Coronary artery (tissue), 2 donors: ENCODE results near the gene TAF1C.

ENCODE experiments used
- DNase-seq: peaks from one replicate; pipeline ENCODE4 v3.0.0-alpha.2; 2017; ENCODE audit warnings: low spot score
- H3K27ac ChIP-seq, 2 donors: fragments of 200-600 bp; sonication (generic); one replicate each; pipeline ENCODE4 v1.5.1; 2016 to 2019
- H3K4me3 ChIP-seq: fragments of 200-600 bp; sonication (generic); 2 replicates; pipeline ENCODE4 v1.5.1; 2016; ENCODE audit warnings: mild to moderate bottlenecking, moderate library complexity
- TF ChIP-seq, protein P1 (sequence below): fragments of 200-600 bp; sonication (generic); IDR thresholded peaks from one replicate; pipeline ENCODE4 v1.5.1; 2019; ENCODE audit warnings: antibody characterized with exemption

The TAF1C gene

DNA sequence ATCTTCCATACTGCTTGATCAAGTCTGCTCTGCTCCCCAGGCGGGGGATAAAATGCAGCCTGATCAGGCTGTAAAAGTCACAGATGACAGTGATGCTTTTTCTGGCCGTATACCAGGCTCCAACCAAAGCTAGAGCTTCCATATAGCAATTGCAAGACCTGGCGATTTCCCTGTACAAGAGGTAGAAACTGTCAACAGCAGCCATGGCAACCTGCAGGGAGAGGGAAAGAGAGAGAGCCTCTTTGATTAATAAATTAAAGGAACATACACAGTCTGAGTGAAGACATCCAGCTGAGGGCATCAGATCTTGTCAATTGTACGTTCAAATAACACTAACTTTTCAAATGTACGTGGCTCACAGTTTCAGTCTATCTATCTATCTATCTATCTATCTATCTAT, 55.7 kb downstream of the TAF1C start:
- TF ChIP-seq, protein P1, sequence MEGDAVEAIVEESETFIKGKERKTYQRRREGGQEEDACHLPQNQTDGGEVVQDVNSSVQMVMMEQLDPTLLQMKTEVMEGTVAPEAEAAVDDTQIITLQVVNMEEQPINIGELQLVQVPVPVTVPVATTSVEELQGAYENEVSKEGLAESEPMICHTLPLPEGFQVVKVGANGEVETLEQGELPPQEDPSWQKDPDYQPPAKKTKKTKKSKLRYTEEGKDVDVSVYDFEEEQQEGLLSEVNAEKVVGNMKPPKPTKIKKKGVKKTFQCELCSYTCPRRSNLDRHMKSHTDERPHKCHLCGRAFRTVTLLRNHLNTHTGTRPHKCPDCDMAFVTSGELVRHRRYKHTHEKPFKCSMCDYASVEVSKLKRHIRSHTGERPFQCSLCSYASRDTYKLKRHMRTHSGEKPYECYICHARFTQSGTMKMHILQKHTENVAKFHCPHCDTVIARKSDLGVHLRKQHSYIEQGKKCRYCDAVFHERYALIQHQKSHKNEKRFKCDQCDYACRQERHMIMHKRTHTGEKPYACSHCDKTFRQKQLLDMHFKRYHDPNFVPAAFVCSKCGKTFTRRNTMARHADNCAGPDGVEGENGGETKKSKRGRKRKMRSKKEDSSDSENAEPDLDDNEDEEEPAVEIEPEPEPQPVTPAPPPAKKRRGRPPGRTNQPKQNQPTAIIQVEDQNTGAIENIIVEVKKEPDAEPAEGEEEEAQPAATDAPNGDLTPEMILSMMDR = no peak
- DNase-seq = peak; percentile 40
- H3K4me3 ChIP-seq = no peak overlapping the region
- no peak overlapping the region for H3K27ac ChIP-seq
